ENCODE results near the gene FBXW7. TPM values are rescaled to one million over a fixed set of nuclear protein-coding genes. Genes with fewer than 3 reads are reported as not detected.

The FBXW7 gene
- total RNA-seq, 3 donors from 2014 or later (not counting 1 experiment from before 2014, with no cell fraction given), result 172 to 202 (median 175) TPM

- Histone ChIP-seq H3K4me1 (ENCODE audit: control insufficient read depth, insufficient read depth, low read length) (peaks cover 8% of the 10 kb centered on the region), H3K36me3 (ENCODE audit: control insufficient read depth, insufficient read depth, low read length) (no peaks in the 10 kb centered on the region), H3K4me3 (ENCODE audit: low read length) (no peak overlapping the region), H3K27me3 (ENCODE audit: control insufficient read depth, insufficient read depth, low read length) (no peaks in the 10 kb centered on the region), H3K9me3 (ENCODE audit: control insufficient read depth, insufficient read depth, low read length) (no peaks in the 10 kb centered on the region), H3K27ac (ENCODE audit: low read length) (no peak overlapping the region)
- ATAC-seq, result no peak
- intact Hi-C loops (cut with micrococcal nuclease), result no loop called here
- DNase-seq, result no peak
- Mint-ChIP-seq H3K27me3 (ENCODE audit: low read depth in 2 of 2) (no peaks in the 10 kb centered on the region), H3K4me1 (peaks cover 52% of the 10 kb centered on the region in 2 donors), H3K36me3 (no peaks in the 10 kb centered on the region), H3K9me3 (no peaks in the 10 kb centered on the region), H3K27ac (no peak overlapping the region), H3K4me3 (no peak overlapping the region)
- no peak for TF ChIP-seq CTCF (IDR thresholded peaks at IDR 0.05)
- WGBS (ENCODE audit: insufficient coverage), result 69% methylated on average over 2 of the region's 2 CpGs
Measured at GRCh38 chr4:152499344-152499743, 36.5 kb downstream of the FBXW7 start.

- Mint-ChIP-seq H3K9me3 (no peaks in the 10 kb centered on the region), H3K36me3 (no peaks in the 10 kb centered on the region), H3K4me3 (no peak overlapping the region), H3K4me1 (peaks cover 75 to 78% of the 10 kb centered on the region in 2 donors), H3K27ac (peak overlapping the region in 1 of 2 donors; percentile 17), H3K27me3 (ENCODE audit: low read depth in 2 of 2) (no peaks in the 10 kb centered on the region)
- intact Hi-C loops (cut with micrococcal nuclease), result no loop called here
- ATAC-seq, result no peak
- H3K4me3 ChIP-seq (ENCODE audit: low read length), result no peak overlapping the region
- no peaks in the 10 kb centered on the region for H3K27me3 ChIP-seq (ENCODE audit: control insufficient read depth, insufficient read depth, low read length)
- H3K36me3 ChIP-seq (ENCODE audit: control insufficient read depth, insufficient read depth, low read length), result no peaks in the 10 kb centered on the region
- no peaks in the 10 kb centered on the region for H3K9me3 ChIP-seq (ENCODE audit: control insufficient read depth, insufficient read depth, low read length)
- TF ChIP-seq CTCF (IDR thresholded peaks at IDR 0.05), result no peak
- peaks cover 8% of the 10 kb centered on the region for H3K4me1 ChIP-seq (ENCODE audit: control insufficient read depth, insufficient read depth, low read length)
- DNase-seq, result no peak
- no peak overlapping the region for H3K27ac ChIP-seq (ENCODE audit: low read length)
- 95% methylated on average over 1 of the region's 3 CpGs for WGBS (ENCODE audit: insufficient coverage)
Measured at GRCh38 chr4:152494020-152494419, 41.9 kb downstream of the FBXW7 start.

- 95% methylated on average over 4 of the region's 4 CpGs for WGBS (ENCODE audit: insufficient coverage)
- Mint-ChIP-seq H3K9me3 (no peaks in the 10 kb centered on the region), H3K27ac (peak overlapping the region in 1 of 2 donors; percentile 62), H3K27me3 (ENCODE audit: low read depth in 2 of 2) (no peaks in the 10 kb centered on the region), H3K4me1 (peaks cover 62 to 74% of the 10 kb centered on the region in 2 donors), H3K4me3 (no peak overlapping the region), H3K36me3 (no peaks in the 10 kb centered on the region)
- no peak for TF ChIP-seq CTCF (IDR thresholded peaks at IDR 0.05)
- no peaks in the 10 kb centered on the region for H3K4me1 ChIP-seq (ENCODE audit: control insufficient read depth, insufficient read depth, low read length)
- no peak for DNase-seq
- no peak overlapping the region for H3K4me3 ChIP-seq (ENCODE audit: low read length)
- H3K27ac ChIP-seq (ENCODE audit: low read length), result no peak overlapping the region
- no peak for ATAC-seq
- H3K9me3 ChIP-seq (ENCODE audit: control insufficient read depth, insufficient read depth, low read length), result no peaks in the 10 kb centered on the region
- H3K27me3 ChIP-seq (ENCODE audit: control insufficient read depth, insufficient read depth, low read length), result no peaks in the 10 kb centered on the region
- no peaks in the 10 kb centered on the region for H3K36me3 ChIP-seq (ENCODE audit: control insufficient read depth, insufficient read depth, low read length)
- intact Hi-C loops (cut with micrococcal nuclease), result no loop called here
Measured at GRCh38 chr4:152488246-152488645, 47.6 kb downstream of the FBXW7 start.
